NOMO-1 treated with DMSO at 0.1 percent for 48 hours (cell line): Measurements from ENCODE around the gene NUTM2D.
A peak's percentile ranks its signal among the peaks of the same experiment; 100 is the strongest.
"Not testable (repeated sequence)": the region's sequence is repeated elsewhere in the genome, so short reads cannot be mapped to it uniquely, and the experiment has no call there.

Source experiments
- DNase-seq: peaks from one replicate; lab custom pipeline; 2025; ENCODE audit not compliant: unreplicated experiment; lab: John Stamatoyannopoulos, UW

NUTM2D gene, protein sequence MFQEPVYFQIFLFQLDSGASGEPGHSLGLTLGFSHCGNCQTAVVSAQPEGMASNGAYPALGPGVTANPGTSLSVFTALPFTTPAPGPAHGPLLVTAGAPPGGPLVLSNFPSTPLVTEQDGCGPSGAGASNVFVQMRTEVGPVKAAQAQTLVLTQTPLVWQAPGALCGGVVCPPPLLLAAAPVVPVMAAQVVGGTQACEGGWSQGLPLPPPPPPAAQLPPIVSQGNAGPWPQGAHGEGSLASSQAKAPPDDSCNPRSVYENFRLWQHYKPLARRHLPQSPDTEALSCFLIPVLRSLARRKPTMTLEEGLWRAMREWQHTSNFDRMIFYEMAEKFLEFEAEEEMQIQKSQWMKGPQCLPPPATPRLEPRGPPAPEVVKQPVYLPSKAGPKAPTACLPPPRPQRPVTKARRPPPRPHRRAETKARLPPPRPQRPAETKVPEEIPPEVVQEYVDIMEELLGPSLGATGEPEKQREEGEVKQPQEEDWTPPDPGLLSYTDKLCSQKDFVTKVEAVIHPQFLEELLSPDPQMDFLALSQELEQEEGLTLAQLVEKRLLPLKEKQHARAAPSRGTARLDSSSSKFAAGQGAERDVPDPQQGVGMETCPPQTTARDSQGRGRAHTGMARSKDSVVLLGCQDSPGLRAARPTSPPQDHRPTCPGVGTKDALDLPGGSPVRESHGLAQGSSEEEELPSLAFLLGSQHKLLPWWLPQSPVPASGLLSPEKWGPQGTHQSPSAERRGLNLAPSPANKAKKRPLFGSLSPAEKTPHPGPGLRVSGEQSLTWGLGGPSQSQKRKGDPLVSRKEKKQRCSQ

DNA sequence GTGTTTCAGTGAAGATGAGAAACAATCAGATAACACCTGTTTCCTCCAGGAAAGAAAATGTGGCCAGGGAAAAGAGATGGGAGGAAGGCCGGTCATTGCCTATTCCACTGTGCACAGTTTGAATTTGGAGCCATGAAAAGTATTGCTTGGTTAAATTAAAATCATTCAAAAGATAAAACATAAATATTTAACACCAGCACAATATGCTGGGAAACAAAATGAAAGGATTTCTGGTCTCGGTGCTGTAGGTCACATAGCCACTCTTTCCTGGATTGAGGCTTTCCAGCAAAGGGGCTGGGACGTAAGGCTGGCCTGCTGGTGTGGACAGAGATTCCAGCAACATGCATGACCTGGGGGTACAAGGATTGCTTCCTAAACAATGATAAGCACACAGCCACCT lies at the start of gene NUTM2D:
Gene NUTM2D (plus strand): TSS at position 301 of the 400 bp plus-strand sequence. CDS start 522 bp downstream, outside the sequence.
- not testable (repeated sequence) for DNase-seq

DNA sequence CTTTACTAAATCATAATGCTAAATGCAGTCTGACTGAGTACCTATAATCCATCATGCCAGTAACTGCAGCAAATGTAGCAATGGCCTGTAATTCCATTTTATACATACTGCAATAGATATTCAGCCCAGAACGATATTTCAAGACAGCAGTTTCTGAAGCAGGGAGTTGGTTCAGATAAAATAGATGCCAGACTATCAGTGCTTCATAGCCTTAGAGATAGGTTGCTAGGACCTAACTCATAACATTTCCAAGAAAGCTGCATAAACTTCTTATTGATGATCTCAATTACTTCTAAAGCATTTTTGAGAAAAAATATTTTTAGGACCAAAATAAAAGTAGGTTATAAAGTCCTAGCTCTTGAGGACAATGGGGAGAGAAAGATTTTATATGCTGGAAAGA lies 48.8 kb upstream of the NUTM2D start:
- not testable (repeated sequence) for DNase-seq

DNA sequence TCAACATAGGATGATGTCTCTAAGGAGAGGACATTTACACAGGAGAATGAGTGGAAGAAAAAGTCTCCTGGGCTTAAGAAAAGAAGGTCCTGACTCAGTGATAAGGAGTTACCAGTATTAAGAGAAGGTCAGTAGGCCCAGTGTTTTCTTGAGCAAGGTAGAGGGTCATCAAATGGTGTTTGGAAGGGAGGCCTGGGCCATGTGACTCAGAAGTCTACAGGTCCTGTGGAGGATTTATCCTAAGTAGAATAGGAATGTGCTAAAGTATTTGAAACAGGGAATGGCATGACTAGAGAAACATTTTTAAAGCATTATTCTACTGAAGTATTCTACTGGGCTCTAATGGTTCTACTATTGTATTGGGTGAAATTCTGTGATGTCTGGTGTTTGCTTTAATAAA lies 47.9 kb upstream of the NUTM2D start:
- DNase-seq = not testable (repeated sequence)

DNA sequence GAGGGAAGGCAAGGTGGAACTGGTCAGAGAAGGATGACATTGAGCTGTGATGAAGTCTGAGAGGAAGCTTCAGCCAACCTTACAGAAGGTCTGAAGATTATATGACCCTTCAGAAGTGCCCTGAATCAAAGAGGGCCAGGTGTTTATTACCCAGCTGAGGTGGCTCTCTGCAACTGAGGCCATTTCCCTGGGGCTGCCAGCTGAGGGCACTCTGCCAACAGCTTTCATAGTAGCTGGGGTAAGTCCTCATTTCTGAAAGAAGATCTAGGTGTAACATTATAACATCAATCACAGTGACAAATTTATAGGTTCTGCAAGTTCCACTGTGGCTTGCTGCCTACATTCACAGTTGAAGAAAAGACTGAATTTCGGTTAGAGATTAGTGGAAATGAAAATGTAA lies 46.0 kb upstream of the NUTM2D start:
- not testable (repeated sequence) for DNase-seq

DNA sequence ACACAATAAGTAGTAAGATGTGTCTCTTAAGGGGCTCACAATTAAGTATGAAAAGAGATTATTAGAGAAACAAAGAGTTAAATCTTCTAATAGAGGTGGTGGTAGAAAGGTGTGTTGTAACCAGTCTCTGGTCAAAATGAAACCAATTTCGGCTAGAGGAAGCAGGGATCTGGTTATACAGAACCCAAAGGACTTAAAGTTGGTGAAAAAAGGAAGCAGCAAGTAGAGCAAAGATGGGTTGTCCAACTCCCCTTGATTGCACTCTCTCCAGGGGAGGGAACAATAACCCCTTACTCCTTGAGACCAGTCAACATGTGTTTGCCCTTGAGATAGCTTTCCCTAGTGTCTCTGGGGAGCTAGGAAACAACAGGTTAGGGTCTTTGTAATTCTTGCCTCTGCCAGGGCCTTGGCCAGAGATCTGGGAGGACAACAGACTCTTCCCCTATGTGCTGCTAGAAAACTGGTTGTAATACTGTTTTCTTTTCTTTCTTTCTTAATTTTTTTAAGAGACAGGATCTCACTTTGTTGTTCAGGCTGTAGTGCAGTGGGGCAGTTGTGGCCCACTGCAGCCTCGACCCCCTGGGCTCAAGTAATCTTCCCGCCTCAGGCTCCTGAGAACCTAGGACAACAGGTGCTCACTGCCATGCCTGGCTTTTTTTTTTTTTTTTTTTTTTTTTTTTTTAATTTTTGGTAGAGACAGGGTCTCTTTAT lies 43.7 kb upstream of the NUTM2D start:
- DNase-seq = peak; percentile 3

DNA sequence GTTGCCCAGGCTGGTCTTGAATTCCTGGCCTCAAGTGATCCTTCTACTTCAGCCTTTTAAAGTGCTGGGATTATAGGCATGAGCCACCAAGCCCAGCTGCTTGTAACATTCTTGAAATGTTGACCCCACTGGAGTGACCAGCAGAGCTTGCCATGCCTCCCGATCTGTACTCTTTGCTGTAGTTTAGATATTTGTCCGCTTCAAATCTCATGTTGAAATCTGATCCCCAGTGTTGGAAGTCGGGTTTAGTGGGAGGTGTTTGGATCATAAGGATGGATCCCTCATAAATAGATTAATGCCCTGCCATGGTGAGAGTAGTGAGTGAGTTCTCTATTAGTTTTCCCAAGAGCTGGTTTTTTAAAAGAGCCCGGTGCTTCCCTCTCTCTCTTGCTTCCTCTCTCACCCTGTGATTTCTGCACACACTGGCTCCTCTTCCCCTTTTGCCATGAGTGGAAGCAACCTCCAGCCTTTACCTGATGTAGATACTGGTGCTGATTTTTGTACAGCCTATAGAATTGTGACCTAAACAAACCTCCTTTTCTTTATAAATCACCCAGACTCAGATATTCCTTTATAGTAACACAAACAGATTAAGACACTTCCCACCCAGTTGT lies 43.1 kb upstream of the NUTM2D start:
- peak; percentile 7 for DNase-seq

DNA sequence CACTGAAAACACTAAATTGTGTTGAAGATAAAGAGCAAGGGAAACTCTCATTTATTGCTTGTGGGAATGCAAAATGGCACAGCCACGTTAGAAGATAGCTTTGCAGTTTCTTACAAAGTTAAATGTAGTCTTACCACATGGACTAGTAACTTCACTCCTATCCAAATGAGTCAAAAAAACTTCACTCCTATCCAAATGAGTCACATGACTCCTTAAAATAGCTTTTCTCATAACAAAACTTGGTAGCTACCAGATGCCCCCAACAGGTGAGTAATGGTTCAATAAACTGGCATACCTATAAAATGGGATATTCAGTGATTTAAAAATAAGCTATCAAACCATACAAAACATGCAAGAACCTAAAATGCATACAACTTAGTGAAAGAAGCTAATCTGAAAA lies 36.0 kb upstream of the NUTM2D start:
- not testable (repeated sequence) for DNase-seq

DNA sequence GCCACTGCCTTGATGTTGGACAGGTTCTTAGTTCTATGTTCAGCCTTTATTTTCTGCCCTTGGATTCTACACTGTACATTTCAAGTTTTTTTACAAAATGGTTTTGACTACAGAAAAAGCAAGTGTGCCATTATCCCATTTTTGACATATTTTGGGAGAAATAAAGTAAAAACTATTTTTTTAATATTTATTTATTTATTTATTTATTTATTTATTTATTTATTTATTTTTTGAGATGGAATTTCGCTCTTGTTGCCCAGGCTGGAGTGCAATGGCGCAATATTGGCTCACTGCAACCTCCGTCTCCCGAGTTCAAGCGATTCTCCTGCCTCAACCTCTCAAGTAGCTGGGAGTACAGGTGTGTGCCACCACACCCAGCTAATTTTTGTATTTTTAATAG lies 33.0 kb upstream of the NUTM2D start:
- not testable (repeated sequence) for DNase-seq

DNA sequence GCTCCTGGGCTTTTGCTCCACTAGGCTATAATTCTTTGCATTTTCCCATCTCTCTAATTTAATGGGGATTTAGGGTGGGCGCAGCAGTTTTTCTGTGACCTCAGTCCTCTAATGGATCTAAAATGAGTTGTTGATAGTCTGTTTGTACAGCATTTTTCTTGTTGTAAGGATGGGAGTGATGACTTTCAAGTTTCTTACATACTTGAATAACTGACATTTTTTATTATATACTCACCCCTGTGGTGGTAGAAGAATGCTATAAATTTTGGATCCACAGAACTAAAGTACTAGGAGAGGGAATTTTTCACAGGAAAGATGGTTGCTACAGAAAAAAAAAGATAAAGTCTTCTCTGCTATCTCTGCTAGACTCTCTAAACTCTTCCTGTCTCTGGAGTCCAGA lies 29.6 kb upstream of the NUTM2D start:
- DNase-seq = not testable (repeated sequence)

DNA sequence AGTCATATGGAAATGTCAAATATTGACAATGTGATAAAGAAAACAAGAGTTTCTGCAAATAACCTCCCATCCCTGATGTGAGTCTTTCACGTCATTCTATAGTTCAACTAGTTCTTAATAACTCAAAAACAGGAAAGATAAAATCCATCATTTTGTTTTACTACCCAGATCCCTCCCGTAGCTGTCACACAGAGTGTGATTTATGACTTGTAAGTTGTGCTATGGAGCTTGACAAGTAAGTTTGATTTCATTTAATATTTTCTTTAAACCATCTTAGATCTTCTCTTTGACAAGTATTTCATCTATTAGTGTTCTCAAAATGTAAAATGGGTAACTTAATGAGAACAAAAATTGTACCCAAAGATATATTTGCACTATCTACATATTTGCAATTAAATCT lies 28.4 kb upstream of the NUTM2D start:
- not testable (repeated sequence) for DNase-seq

DNA sequence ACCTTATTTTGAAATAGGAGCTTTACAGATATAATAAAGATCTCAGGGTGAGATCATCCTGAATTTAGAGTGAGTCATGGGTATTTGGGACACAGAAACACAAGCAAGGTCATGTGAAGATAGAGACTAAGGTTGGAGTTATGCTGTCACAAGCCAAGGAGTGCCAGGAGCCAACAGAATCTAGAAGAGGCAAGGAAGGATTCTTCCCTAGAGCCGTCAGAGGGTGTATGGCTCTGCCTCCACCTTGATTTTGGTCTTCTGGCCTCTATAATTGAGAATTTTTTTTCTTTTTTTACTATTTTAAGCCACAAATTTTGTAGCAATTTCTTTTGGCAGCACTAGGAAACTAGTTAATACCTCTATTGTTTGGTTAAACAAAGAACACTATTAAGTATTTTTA lies 24.9 kb upstream of the NUTM2D start:
- not testable (repeated sequence) for DNase-seq

DNA sequence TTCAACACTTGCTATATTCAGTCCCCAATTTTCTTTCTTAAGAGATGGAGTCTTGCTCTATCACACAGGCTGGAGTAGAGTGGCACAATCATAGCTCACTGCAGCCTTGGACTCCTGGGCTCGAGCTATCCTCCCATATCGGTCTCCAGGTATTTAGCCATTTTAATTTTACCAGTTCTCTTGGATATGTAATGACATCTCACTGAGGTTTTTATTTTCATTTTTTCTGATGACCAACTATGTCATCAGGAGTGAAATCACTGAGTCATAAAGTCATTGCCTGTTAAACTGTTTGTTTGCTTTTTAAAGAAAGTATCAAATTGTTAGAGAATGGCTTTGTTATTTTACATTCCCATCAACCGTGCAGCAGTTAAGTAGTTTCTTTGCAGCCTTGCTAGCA lies 17.1 kb upstream of the NUTM2D start:
- not testable (repeated sequence) for DNase-seq

DNA sequence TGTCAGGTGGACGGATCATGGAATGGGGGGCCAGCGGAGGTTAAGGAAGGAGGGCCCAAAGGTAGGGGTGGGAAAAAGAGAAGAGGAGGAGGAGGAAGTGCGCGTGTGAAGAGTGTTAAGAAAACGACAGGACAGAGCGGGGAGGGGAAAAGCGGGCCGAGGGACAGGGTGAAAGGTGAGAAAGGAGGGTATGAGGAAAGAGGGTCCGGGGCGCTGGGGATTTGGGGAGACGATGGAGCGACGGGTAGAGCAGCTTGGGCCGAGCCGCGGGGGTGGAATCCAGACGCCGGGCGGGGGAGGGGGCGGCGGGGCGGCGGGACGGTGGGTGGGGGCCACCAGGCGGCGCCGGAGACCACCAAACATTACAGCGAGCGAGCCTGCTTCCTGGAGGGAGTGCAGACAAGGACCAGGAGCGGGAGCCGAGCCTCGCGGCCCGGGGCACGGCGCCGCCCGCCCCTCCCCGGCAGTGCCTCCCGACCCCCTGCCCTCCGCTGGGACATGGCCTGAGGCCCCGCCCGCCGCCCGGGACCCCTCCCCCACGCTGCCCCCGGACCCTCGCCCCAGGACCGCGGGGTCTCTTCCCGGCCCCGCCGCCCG lies 15.9 kb upstream of the NUTM2D start:
- not testable (repeated sequence) for DNase-seq

DNA sequence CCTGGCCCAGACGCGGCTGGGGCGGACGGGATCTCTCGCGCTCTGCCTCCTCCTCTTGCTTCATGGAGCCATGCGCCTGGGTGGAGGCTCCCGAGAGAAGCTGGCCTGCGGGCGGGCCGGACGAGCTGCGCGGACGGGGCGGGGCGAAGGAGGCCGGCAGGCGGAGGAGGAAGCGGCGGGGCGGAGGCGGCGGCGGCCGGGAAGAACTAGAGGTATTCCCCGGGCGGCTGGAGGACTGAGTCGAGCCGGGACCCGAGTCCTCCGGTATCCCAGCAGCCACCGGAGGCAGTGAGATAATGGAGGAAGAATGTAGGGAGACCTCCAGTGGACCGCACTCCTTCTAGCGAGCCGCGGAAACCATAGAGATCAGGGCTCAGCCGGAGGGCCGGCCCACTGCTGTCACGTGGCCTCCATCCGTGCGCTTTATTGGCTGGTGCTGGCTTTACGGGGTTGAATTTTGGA lies 15.3 kb upstream of the NUTM2D start:
- peak; percentile 59 for DNase-seq

DNA sequence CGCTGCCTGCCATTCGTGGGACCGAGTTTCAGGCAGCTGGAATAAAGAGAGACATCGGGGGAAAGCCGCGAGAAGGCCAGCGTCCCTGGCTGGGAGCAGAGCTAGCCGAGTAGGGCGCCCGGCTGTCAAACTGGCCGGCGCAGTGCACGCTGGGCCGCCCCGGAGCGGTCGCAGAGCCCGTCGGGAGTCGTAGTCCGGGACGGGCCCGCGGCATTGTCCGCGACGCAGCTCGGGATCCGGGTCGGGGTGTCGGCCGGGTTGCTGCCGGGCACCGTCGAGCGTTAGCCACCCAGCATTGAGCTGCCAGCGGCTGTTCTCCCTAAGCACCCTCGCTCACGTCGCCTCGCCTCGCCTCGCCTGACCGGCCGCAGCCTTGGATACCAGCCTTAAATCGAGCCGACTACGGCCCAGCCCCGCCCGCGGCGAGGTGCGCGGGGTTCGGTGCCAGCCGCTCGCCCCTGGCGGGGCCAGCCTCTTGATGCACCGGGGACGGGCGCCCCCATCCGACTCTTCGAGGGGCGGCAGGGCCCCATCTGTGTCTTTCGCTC lies 14.8 kb upstream of the NUTM2D start:
- DNase-seq = peak; percentile 57

DNA sequence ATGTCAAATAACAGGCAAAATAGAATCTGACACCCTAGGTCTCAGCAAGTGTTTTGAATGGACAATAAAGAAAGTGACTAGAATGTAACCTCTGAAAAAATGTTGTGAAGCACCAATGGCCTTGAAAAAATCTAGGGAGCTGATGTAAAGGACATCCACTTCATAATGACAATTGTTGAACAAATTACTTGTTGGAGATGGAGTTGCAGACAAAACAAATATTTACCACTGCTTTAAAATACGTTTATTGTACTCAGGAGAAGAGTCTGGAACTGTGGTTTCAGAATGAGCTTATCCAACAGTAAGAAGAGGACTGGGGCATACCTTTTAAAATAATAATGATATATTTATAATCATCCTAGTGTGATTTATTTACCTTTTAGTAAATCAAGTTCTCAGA lies 11.8 kb upstream of the NUTM2D start:
- not testable (repeated sequence) for DNase-seq

DNA sequence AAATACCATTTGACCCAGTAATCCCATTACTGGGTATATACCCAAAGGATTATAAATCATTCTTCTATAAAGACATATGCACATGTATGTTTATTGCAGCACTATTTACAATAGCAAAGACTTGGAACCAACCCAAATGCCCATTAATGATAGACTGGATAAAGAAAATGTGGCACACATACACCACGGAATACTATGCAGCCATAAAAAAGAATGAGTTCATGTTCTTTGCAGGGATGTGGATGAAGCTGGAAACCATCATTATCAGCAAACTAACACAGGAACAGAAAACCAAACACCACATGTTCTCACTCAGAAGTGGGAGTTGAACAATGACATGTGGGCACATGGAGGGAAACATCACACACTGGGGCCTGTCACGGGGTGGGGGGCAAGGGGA lies 7.4 kb upstream of the NUTM2D start:
- DNase-seq = not testable (repeated sequence)

DNA sequence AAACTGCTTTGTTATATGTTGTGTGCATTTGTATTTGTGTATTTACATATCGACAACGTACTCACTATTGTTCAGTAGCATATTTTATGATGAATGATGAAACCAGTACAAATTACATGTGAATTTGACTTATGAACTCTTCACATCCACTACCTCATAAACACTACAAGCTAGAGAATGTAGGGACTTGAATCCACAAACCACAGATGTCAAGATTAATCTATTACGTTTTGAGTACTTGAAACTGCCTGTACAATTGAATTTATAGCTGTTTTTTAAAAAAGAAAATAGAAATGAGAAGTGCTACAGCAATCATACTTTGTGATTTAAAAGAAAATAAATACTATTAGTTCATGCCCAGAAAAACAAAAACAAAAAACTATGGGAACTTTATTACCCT lies 4.7 kb upstream of the NUTM2D start:
- DNase-seq = not testable (repeated sequence)

DNA sequence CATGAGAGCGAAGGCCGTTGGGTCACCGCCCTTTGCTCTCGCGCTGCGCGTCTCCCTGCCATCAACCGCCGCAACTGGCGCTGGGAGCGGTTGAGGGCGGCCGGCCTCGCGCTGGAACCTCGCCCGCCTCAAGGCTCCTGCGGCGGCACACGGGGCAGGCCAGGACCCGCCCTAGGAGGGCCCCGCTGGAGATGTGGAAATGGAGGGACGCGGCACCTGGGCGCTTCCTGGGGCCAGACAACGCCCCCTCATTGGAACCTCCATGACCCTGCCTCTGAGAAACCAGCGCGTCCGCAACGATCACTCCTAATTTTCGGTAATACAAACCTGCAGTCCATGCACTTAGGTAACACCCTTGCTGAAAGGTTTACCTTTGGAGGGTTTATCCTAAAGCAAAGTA lies 2.4 kb upstream of the NUTM2D start:
- not testable (repeated sequence) for DNase-seq

DNA sequence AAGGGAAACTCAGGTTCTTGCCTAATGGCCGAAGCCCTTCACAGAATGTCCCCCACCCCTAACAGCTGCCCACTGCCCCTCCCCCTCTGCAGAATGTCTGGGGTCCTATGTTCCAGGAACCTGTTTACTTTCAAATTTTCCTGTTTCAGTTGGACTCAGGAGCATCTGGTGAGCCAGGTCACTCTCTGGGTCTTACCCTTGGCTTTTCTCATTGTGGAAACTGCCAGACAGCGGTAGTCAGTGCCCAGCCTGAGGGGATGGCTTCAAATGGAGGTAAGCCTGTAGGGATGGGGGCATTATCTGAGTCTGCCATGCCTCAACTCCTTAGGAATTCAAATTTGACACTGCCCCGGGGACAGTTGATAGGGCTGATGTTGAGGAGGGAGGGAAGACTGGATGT lies 615 bp downstream of the NUTM2D start:
- DNase-seq = not testable (repeated sequence)
